ENCODE data around the gene WNT3A. TPM values are rescaled to one million over a fixed set of nuclear protein-coding genes. Genes with fewer than 3 reads are reported as not detected.

Gene WNT3A
- total RNA-seq, 4 donors from 2014 or later, result not detected

DNA sequence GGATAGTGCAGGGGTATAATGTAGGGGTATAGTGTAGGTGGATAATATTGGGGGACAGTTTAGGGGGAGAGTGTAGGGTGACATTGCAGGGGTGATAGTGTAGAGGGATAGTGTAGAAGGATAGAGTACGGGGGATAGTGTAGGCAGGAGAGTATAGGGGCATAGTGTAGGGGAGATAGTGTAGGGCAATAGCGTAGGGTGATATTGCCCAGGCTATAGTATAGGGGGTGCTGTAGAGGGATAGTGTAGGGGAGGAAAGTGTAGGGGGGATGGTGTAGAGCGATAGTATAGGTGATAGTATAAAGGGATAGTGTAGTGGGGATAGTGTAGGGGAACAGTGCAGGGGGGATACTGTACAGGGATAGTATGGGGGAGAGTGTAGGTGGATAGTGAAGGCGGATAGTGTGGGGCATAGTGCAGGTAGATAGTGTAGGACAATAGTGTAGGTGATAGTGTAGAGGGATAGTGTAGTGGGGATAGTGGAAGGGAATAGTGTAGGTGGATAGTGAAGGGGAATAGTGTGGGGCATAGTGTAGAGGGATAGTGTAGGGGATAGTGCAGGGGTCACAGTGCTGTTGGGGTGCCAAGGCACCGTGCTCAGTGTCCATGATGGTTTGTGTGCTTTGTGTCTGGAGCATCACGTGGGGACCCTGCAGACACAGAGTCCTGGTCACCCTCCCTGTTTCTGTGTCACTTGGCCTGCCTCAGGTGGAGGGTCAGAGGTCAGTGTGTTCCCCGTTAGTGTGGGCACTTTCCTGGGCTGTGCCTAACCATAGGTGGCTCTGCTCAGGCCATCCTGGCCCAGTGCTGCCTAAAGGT, 65.2 kb downstream of the WNT3A start:
- Histone ChIP-seq H3K27ac (replicated peaks in 1 of 4) (no peak overlapping the region), H3K36me3 (no peaks in the 10 kb centered on the region), H3K27me3 (peaks cover 0 to 61% (median 2%) of the 10 kb centered on the region in 4 donors), H3K9me3 (no peaks in the 10 kb centered on the region), H3K4me3 (no peak overlapping the region), H3K4me1 (no peaks in the 10 kb centered on the region)
- DNase-seq (ENCODE audit: extremely low spot score), result no peak
- intact Hi-C loops (cut with DNase I), result loop anchor here (10.0 kb wide), 1 partner anchor 507 kb away; the partner anchor contains the start of gene ZNF678
- 56% methylated on average over 7 of the region's 7 CpGs for WGBS
- TF ChIP-seq CTCF (IDR thresholded peaks at IDR 0.05) (no peak), EP300 (IDR thresholded peaks at IDR 0.05) (no peak), POLR2A (IDR thresholded peaks at IDR 0.05; ENCODE audit: low read depth) (no peak), POLR2AphosphoS5 (IDR thresholded peaks at IDR 0.05) (no peak)

- DNase-seq (ENCODE audit: extremely low spot score), result no peak
- WGBS, result no CpG with 5 or more reads among the region's 5 CpGs
- Histone ChIP-seq H3K9me3 (no peaks in the 10 kb centered on the region), H3K27me3 (peaks cover 0 to 55% (median 0%) of the 10 kb centered on the region in 4 donors), H3K4me1 (no peaks in the 10 kb centered on the region), H3K36me3 (no peaks in the 10 kb centered on the region), H3K27ac (replicated peaks in 1 of 4) (no peak overlapping the region), H3K4me3 (no peak overlapping the region)
- intact Hi-C loops (cut with DNase I), result loop anchor here (10.0 kb wide), 1 partner anchor 508 kb away; the partner anchor contains the start of gene ZNF678
- no peak for TF ChIP-seq POLR2AphosphoS5 (IDR thresholded peaks at IDR 0.05)
- no peak for TF ChIP-seq POLR2A (IDR thresholded peaks at IDR 0.05; ENCODE audit: low read depth)
- TF ChIP-seq CTCF (IDR thresholded peaks at IDR 0.05), result no peak
- TF ChIP-seq EP300 (IDR thresholded peaks at IDR 0.05), result no peak
Measured at GRCh38 chr1:228072658-228073043, 65.9 kb downstream of the WNT3A start.

DNA sequence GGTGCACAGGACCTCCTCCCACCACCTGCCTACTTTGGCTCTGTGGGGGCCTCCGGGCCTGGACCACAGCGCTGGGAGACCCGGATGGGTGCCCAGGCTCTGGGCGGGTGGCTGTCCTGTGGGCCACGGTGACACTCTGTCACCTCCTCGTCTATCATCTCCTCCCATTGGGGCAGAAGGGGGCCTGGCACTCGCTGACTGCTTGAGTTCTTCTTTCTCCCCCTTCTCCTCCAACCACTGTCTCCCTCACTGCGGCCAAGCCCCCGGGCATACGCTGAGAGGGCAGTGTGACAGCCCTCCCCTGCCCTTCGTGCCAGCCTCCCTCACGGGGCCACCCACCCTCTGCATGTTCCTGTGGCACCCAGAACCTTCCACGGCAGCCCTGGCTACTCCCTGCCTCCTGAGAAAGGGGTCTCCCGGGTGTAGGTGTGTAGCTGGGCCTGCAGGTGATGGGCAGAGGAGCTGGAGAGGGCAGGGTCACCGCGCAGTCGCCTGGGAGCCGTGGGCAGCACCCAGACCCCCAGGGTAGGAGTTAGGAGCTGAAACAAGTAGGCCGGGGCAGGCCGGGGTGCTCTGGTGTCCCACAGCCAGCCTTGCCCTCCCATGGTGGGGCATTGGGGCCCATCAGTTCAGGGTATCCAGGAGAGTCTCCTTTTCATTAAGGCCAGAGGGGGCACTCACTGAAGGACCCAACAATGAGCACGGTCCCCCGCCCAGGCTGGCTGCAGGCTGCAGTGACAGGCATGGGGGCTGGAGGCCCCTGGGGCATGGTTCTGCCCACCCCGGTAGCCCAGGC, 66.5 kb downstream of the WNT3A start:
- TF ChIP-seq CTCF (IDR thresholded peaks at IDR 0.05) (no peak), POLR2AphosphoS5 (IDR thresholded peaks at IDR 0.05) (no peak)
- Histone ChIP-seq H3K27me3 (peaks cover 0 to 49% (median 0%) of the 10 kb centered on the region in 4 donors), H3K9me3 (no peaks in the 10 kb centered on the region), H3K36me3 (no peaks in the 10 kb centered on the region), H3K27ac (replicated peaks in 1 of 4) (no peak overlapping the region), H3K4me1 (no peaks in the 10 kb centered on the region), H3K4me3 (no peak overlapping the region)
- no peak for DNase-seq (ENCODE audit: extremely low spot score)
- intact Hi-C loops (cut with DNase I), result loop anchor here (10.0 kb wide), 1 partner anchor 508 kb away; the partner anchor contains the start of gene ZNF678
- 70% methylated on average over 12 of the region's 23 CpGs for WGBS

DNA sequence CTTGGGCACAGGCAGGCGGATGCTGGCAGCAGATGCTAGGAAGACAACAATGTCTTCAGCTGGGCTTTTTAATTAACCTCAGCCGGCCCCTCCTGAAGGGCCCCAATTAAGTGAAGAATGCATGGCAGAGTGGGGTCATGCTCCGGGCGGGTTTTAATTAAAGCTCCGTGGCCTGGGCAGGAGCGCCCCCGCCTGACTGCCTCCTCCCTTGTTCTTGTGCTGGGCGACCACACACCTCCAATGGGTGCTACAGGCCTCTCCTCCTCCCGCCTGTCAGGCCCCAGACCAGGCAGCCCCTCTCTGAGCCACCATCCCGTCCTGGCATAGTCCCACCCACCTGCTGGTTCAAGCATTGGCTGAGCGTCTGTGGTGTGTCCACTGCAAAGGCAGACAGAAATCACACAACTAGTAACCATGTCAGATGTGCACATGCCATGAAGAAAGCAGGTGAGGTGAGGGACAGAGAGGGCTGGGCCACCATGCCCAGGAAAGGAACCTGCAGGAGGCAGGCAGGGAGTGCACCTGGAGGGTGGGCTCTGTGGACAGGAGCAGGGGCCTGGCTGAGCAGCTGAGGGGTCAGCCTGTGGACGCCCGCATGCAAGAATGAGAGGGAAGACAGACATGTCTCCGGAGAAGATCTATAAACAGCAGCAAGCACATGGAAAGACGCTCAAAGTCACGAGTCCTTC, 67.2 kb downstream of the WNT3A start:
- no peaks in the 10 kb centered on the region for H3K9me3 ChIP-seq
- TF ChIP-seq POLR2A (IDR thresholded peaks at IDR 0.05; ENCODE audit: low read depth) (no peak), CTCF (IDR thresholded peaks at IDR 0.05) (no peak), EP300 (IDR thresholded peaks at IDR 0.05) (no peak), POLR2AphosphoS5 (IDR thresholded peaks at IDR 0.05) (no peak)
- no peak overlapping the region for H3K4me3 ChIP-seq
- H3K27me3 ChIP-seq, result peaks cover 0 to 41% (median 0%) of the 10 kb centered on the region in 4 donors
- H3K4me1 ChIP-seq, result no peaks in the 10 kb centered on the region
- no peaks in the 10 kb centered on the region for H3K36me3 ChIP-seq
- DNase-seq (ENCODE audit: extremely low spot score), result no peak
- WGBS, result 43% methylated on average over 15 of the region's 16 CpGs
- intact Hi-C loops (cut with DNase I), result loop anchor here (10.0 kb wide), 1 partner anchor 509 kb away; the partner anchor contains the start of gene ZNF678
- no peak overlapping the region for H3K27ac ChIP-seq (replicated peaks in 1 of 4)
